Neural cell (in vitro differentiated cells): Measurements from ENCODE around the gene KCNIP3. TPM values are rescaled to one million over a fixed set of nuclear protein-coding genes. Genes with fewer than 3 reads are reported as not detected.

Source experiments
- H2AFZ ChIP-seq: fragments of 200-600, 300-800 bp; sonication (generic), shearing (Covaris generic); 2 replicates; pipeline ENCODE4 v1.6.0; 2014; ENCODE audit warnings: low read depth, mild to moderate bottlenecking, antibody characterized with exemption, low read length, moderate library complexity
- H3F3A ChIP-seq: fragments of 200-600 bp; shearing (Covaris generic); 2 replicates; pipeline ENCODE4 v1.6.1; 2016; ENCODE audit warnings: mild to moderate bottlenecking, moderate library complexity, mixed read lengths, antibody characterized with exemption, low read length; ENCODE audit not compliant: insufficient read depth, poor library complexity, severe bottlenecking
- H3K27ac ChIP-seq: fragments of 200-600, 300-800 bp; sonication (generic), shearing (Covaris generic); 2 replicates; pipeline ENCODE4 v1.5.1; 2014; ENCODE audit warnings: mild to moderate bottlenecking, low read length, moderate library complexity
- H3K27me3 ChIP-seq: fragments of 300-800, 200-600 bp; sonication (generic), shearing (Covaris generic); 2 replicates; pipeline ENCODE4 v1.6.0; 2014; ENCODE audit warnings: mild to moderate bottlenecking, low read depth, low read length, moderate library complexity; ENCODE audit not compliant: insufficient read depth
- H3K36me3 ChIP-seq: fragments of 300-800, 200-600 bp; sonication (generic), shearing (Covaris generic); 2 replicates; pipeline ENCODE4 v1.5.1; 2014; ENCODE audit warnings: mild to moderate bottlenecking, antibody characterized with exemption, low read length, moderate library complexity; ENCODE audit not compliant: insufficient read depth
- H3K4me2 ChIP-seq: fragments of 300-800, 200-600 bp; sonication (generic), shearing (Covaris generic); 2 replicates; pipeline ENCODE4 v1.6.0; 2014; ENCODE audit warnings: mild to moderate bottlenecking, low read length
- H3K4me3 ChIP-seq: fragments of 300-800, 200-600 bp; sonication (generic), shearing (Covaris generic); 2 replicates; pipeline ENCODE4 v1.5.1; 2014; ENCODE audit warnings: mild to moderate bottlenecking, low read length, moderate library complexity
- H3K79me2 ChIP-seq: fragments of 200-600 bp; shearing (Covaris generic); replicated peaks from 2 replicates; pipeline ENCODE4 v1.6.0; 2014; ENCODE audit warnings: mild to moderate bottlenecking, low read length, moderate library complexity; ENCODE audit not compliant: insufficient read depth
- H3K9ac ChIP-seq: fragments of 300-800, 200-600 bp; sonication (generic), shearing (Covaris generic); 2 replicates; pipeline ENCODE4 v1.6.1; 2016; ENCODE audit warnings: mild to moderate bottlenecking, low read length, mixed read lengths
- H3K9me2 ChIP-seq: fragments of 200-600 bp; shearing (Covaris generic); 2 replicates; pipeline ENCODE4 v1.6.1; 2016; ENCODE audit warnings: mild to moderate bottlenecking, low read length, mixed read lengths; ENCODE audit not compliant: insufficient read depth
- H3K9me3 ChIP-seq: fragments of 200-600, 300-800 bp; sonication (generic), shearing (Covaris generic); 2 replicates; pipeline ENCODE4 v1.6.1; 2016; ENCODE audit warnings: mild to moderate bottlenecking, mixed run types, low read length, moderate library complexity, mixed read lengths
- H4K20me1 ChIP-seq: fragments of 200-600 bp; shearing (Covaris generic); 2 replicates; pipeline ENCODE4 v1.6.1; 2016; ENCODE audit warnings: mild to moderate bottlenecking, mixed run types; ENCODE audit not compliant: insufficient read depth
- EP300 ChIP-seq: fragments of 450-650 bp; conservative IDR thresholded peaks from 2 replicates; pipeline ENCODE4 v1.6.1; 2014; ENCODE audit warnings: antibody characterized with exemption, mild to moderate bottlenecking, moderate library complexity; ENCODE audit not compliant: poor library complexity, severe bottlenecking
- EZH2 ChIP-seq: fragments of 200-600, 300-800 bp; shearing (Covaris generic), sonication (generic); IDR thresholded peaks from 2 replicates; pipeline ENCODE4 v1.6.1; 2014; ENCODE audit warnings: antibody characterized with exemption, low read length, borderline replicate concordance, mild to moderate bottlenecking; ENCODE audit not compliant: insufficient read depth, poor library complexity, severe bottlenecking
- MXI1 ChIP-seq: fragments of 450-650 bp; conservative IDR thresholded peaks from 2 replicates; pipeline ENCODE4 v1.6.1; 2014; ENCODE audit warnings: antibody characterized with exemption, mild to moderate bottlenecking; ENCODE audit not compliant: poor library complexity, severe bottlenecking
- POLR2AphosphoS5 ChIP-seq: IDR thresholded peaks from 2 replicates; pipeline ENCODE4 v1.6.1; 2012
- RAD21 ChIP-seq: fragments of 450-650 bp; conservative IDR thresholded peaks from 2 replicates; pipeline ENCODE4 v1.6.1; 2014; ENCODE audit warnings: antibody characterized with exemption, mild to moderate bottlenecking, moderate library complexity
- REST ChIP-seq: IDR thresholded peaks from 2 replicates; pipeline ENCODE4 v1.6.1; 2012; ENCODE audit warnings: borderline replicate concordance
- SMC3 ChIP-seq: fragments of 450-650 bp; conservative IDR thresholded peaks from 2 replicates; pipeline ENCODE4 v1.6.1; 2014; ENCODE audit warnings: antibody characterized with exemption, mild to moderate bottlenecking, moderate library complexity; ENCODE audit not compliant: poor library complexity
- TAF1 ChIP-seq: IDR thresholded peaks from 2 replicates; pipeline ENCODE4 v1.6.1; 2012; ENCODE audit warnings: low read depth
- polyA plus RNA-seq: library from polyadenylated mRNA; depleted of rRNA; stranded (reverse); fragments of >200 nt; gene quantifications from 2 replicates; pipeline ENCODE4 v1.2.3, GENCODE V29; 2014
- TF ChIP-seq, protein P1 (sequence below): fragments of 450-650 bp; IDR thresholded peaks from 2 replicates; pipeline ENCODE4 v1.5.1; 2014; ENCODE audit warnings: antibody characterized with exemption, mild to moderate bottlenecking, moderate library complexity; ENCODE audit not compliant: poor library complexity, severe bottlenecking

The KCNIP3 gene
- polyA plus RNA-seq, 1 donor from 2014 or later: not detected

GRCh38 chr2:95272781-95273180, 24.4 kb upstream of the KCNIP3 start:
- H3K9me3 ChIP-seq: peaks cover 12% of the 10 kb centered on the region
- TF ChIP-seq EP300: no peak
- TF ChIP-seq SMC3: no peak
- no peak for TF ChIP-seq MXI1
- TF ChIP-seq, protein P1, sequence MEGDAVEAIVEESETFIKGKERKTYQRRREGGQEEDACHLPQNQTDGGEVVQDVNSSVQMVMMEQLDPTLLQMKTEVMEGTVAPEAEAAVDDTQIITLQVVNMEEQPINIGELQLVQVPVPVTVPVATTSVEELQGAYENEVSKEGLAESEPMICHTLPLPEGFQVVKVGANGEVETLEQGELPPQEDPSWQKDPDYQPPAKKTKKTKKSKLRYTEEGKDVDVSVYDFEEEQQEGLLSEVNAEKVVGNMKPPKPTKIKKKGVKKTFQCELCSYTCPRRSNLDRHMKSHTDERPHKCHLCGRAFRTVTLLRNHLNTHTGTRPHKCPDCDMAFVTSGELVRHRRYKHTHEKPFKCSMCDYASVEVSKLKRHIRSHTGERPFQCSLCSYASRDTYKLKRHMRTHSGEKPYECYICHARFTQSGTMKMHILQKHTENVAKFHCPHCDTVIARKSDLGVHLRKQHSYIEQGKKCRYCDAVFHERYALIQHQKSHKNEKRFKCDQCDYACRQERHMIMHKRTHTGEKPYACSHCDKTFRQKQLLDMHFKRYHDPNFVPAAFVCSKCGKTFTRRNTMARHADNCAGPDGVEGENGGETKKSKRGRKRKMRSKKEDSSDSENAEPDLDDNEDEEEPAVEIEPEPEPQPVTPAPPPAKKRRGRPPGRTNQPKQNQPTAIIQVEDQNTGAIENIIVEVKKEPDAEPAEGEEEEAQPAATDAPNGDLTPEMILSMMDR: no peak
- no peak for TF ChIP-seq TAF1
- no peak for TF ChIP-seq POLR2AphosphoS5
- no peak for TF ChIP-seq REST
- TF ChIP-seq EZH2: no peak
- no peak for TF ChIP-seq RAD21
- no peaks in the 10 kb centered on the region for H4K20me1 ChIP-seq
- no peak overlapping the region for H3K9ac ChIP-seq
- H3K9me2 ChIP-seq: no peaks in the 10 kb centered on the region
- no peaks in the 10 kb centered on the region for H3K79me2 ChIP-seq
- H3K4me2 ChIP-seq: no peak overlapping the region
- no peak overlapping the region for H3K27ac ChIP-seq
- H3K27me3 ChIP-seq: no peaks in the 10 kb centered on the region
- H3K4me3 ChIP-seq: no peak overlapping the region
- no peaks in the 10 kb centered on the region for H3F3A ChIP-seq
- H2AFZ ChIP-seq: no peak overlapping the region
- no peaks in the 10 kb centered on the region for H3K36me3 ChIP-seq

DNA sequence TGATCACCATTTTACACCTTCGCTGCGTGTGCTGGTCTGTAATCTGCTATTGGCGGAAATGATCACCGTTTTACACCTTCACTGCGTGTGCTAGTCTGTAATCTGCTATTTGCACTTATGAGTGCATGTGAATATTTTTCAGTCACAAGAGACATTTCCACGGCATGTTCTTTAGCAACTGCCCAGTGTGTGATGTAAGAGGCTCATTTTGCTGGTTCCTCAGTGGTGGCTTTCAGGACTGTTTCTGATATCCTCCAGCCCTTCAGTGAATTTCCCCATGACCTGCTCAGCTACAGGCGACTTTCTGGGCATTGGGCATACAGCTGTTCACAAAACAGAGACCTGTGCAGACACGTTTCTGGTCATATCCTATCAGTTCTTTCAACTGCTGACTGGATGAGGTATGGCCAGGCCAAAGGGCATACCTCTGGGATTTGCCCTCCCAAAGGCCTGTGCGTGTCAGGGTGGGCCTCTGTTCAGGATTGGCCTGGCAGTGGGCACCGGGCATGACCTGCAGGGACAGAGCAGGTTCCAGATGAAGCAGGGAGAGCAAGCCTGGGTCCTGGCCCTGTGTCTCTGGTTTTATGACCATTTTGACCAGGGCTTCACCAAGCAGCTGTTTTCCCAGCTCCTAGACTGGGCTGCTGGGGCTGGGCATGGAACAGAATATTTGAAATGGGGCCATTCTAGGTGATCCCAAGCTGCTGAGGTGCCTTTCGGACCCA, 23.4 kb upstream of the KCNIP3 start:
- no peaks in the 10 kb centered on the region for H3F3A ChIP-seq
- H3K9me2 ChIP-seq: no peaks in the 10 kb centered on the region
- no peaks in the 10 kb centered on the region for H3K27me3 ChIP-seq
- no peak overlapping the region for H3K27ac ChIP-seq
- no peak overlapping the region for H2AFZ ChIP-seq
- H4K20me1 ChIP-seq: no peaks in the 10 kb centered on the region
- no peak overlapping the region for H3K4me2 ChIP-seq
- H3K79me2 ChIP-seq: no peaks in the 10 kb centered on the region
- H3K4me3 ChIP-seq: no peak overlapping the region
- H3K9ac ChIP-seq: no peak overlapping the region
- H3K9me3 ChIP-seq: peaks cover 8% of the 10 kb centered on the region
- no peak for TF ChIP-seq EZH2
- TF ChIP-seq TAF1: no peak
- no peak for TF ChIP-seq POLR2AphosphoS5
- no peak for TF ChIP-seq MXI1
- no peak for TF ChIP-seq REST
- TF ChIP-seq EP300: no peak
- TF ChIP-seq, protein P1: no peak
- no peak for TF ChIP-seq SMC3
- no peak for TF ChIP-seq RAD21
- H3K36me3 ChIP-seq: no peaks in the 10 kb centered on the region
